Mucosa of gallbladder (tissue), 1 donor: ENCODE results near the gene SLC66A1. TPM values are rescaled to one million over a fixed set of nuclear protein-coding genes. Genes with fewer than 3 reads are reported as not detected.

Source experiments
- DNase-seq: peaks from one replicate; pipeline ENCODE4 v3.0.0-alpha.2; 2020; ENCODE audit warnings: low spot score
- total RNA-seq: library from RNA; stranded (reverse); gene quantifications from one replicate; pipeline ENCODE4 v1.2.1, GENCODE V29; 2021
- donor health status: DM: no; HTN: no; CAD: no.

SLC66A1 gene
- total RNA-seq, 1 donor from 2014 or later, result 19.9 TPM

DNA sequence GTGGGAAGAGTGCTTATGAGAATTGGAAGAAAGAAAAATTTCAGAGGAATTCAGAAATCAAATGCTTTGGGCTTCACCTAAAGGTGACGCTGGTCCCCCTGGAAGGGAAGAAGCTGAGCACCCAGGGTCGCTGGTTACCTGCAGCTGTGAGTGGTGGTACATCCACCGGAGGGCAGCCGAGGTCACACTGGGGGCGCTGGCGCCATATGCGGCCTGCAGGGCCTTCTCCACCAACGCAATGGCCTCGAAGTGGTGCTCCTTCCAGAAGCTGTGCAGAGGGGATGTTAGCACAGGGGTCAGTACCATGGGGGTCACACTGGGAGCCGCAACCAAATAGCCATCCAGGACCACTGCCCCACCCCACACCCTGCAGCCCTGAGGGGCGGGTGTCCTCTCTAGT is 6.2 kb upstream of the SLC66A1 start:
- DNase-seq, result no peak

DNA sequence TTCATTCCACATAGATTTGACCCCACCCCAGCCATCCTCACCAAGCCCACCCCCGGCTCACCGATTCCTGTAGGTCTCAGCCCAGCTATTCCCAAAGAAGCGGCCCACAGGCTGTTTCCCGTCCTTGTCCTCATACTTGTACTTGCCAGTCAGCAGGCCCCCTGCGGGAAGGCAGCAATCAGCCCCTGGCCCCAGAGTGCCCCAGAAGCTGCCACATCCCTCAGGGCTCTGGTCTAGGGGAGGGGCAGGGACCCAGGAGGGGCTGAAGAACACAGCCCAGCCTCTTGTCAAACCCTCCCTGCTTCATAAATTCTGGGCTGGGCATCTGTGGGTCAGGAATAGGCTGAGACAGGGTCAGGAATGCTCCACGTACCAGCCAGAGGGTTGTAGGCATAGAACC is 5.2 kb upstream of the SLC66A1 start:
- no peak for DNase-seq

DNA sequence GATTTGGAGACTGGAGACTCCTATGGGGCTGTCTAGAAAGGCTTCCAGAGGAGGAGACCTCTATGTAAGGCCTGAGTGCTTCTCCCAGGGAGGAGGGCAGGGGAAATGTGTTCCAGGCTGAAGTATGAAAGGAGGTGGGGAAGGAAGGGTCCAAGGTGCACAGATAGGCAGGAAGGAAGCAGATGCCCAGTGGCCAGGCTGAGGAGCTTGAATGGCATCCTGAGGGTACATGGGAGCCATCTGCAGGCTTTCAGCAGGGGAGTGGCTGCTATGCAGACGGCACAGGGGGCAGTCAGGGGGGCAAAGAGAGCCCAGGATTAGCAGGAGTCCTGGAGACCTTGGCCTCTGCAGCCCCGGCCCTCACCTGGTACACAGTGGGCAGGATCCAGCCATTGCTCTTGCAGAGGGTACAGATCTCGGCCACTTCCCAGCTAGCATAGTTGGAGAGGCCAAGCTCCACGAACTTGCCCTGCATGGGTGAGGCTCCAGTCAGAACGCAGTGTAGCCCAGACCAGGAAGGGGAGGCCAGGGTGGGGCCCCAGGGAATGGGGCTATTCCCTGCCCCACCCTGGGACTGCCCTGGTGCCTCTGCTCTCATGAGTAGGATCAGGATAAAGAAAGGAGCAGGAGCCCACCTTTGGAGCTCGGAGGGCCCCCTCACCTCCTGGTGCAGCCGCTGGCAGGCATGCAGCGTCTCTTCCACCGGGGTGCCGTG is 4.2 kb upstream of the SLC66A1 start:
- DNase-seq, result no peak

DNA sequence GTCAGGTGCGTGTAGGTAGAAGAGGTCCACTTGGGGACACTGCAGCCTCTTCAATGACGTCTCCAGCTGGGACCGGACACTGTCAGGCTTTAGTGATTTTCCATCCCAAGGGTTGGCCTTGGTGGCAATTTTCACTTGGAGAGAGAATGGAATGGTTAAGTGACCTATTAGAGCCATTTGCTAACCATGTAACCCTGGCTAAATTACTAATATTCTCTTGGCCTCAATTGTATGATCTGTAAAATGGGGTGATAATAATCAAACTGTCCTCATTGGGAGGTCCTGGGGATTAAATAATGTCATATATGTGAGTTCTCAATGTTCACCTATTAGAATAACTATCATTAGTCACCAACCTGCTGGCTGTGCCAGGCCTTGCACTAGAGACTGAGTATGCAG is 3.6 kb upstream of the SLC66A1 start:
- no peak for DNase-seq

DNA sequence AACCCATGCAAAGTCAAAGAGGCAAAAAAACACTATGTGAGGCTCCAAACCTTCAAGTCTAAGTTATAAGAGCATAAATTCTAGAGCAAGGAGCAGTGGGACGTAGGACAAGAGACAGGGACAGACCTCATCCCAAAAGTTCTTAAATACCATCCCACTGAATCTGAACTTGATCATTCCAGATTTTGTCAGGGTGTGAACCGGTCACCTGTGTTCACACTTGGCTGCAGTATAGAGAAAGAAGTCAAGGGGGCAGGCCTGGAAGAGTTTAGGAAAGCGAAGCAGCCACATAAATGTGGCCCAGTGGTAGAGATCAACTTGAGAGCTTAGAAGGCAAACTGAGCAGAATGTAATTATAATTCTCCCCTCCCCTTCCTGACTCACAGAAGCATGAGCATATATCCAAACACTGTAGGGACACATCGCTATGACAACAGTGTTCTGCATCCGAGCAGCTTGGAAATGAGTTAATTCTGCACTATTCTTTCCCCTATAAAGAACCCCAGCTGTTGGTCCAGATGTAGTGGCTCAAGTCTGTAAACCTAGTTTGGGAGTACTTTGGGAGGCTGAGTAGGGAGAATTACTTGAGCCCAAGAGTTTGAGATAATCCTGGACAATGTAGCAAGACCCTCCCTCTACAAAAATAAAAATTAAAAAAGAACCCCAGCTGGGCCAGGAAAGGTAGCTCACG is 2.9 kb upstream of the SLC66A1 start:
- no peak for DNase-seq

DNA sequence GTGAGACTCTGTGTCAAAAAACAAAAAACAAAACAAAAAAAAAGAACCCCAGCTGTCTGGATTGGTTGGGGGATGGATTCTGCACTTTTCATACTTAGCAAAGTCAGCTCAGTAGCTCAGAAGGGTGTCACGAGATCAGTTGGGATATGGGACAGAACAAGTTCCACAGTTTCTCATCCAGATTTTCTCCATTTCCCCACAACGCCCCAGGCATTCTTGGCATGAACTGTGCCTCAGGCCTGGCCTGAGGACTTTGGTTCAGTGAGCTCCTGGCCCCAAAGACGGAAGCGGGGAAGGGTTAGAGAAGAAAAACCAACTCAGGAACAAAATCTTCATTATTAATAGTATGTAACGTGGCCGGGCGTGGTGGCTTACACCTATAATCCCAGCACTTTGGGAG is 2.1 kb upstream of the SLC66A1 start:
- no peak for DNase-seq

DNA sequence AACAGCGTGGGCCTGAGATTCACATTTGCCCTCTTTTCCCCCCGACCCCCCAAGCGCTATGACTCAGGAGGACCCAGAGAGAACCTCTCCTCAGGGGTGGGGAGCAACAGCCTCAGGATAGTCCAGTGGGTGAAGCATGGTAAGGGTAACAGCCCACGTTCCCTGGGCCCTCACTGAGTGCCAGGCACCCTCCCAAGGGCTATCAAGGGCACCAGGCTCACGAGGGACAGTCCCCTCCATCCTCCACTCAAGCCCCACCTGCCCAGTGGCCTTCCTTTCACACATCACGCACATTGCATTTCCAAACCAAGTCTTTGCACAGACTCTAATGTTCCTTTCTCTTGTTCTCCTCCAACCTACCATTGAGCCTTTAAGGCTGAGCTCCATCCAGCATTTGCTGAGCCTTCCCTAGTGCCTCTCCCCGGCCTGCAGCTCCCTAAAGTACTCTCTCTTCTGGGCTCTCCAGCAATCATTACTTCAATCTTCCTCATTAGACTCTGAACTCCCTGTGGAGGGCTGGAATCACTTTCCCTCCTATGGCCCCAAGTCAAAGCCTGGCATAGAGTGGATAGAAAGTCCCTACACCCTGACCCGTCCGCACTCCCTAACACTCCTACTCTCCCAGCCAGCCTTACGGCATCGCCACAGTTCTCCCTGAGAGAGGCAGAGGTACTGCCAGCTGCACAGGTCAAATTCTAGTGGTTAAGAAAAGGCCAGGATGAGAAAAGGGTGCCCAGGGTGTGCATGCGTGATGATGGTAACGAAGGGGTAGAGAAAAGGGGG is 1.2 kb upstream of the SLC66A1 start:
- DNase-seq, result no peak

DNA sequence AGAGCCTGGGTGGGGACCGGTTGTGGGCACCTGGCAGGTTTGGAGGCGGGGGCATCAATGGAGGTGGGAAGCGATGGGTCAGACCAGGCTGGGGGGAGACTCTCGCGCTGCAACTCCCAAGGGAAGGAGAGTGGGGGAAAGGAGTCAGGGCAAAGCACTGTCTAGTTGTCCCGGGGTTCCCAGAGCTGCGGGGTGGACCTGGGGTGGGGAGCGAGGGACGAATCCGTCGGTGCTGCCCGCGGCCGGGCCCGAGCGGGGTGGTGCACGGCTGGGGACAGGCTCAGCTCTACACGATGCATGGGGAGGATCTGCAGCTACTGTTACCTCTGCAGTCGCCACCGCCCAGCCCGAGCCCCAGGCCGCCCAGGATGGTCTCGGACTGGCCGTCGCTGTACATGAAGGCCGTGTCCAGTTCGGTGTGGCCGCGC is 609 bp upstream of the SLC66A1 start:
- DNase-seq, result no peak

DNA sequence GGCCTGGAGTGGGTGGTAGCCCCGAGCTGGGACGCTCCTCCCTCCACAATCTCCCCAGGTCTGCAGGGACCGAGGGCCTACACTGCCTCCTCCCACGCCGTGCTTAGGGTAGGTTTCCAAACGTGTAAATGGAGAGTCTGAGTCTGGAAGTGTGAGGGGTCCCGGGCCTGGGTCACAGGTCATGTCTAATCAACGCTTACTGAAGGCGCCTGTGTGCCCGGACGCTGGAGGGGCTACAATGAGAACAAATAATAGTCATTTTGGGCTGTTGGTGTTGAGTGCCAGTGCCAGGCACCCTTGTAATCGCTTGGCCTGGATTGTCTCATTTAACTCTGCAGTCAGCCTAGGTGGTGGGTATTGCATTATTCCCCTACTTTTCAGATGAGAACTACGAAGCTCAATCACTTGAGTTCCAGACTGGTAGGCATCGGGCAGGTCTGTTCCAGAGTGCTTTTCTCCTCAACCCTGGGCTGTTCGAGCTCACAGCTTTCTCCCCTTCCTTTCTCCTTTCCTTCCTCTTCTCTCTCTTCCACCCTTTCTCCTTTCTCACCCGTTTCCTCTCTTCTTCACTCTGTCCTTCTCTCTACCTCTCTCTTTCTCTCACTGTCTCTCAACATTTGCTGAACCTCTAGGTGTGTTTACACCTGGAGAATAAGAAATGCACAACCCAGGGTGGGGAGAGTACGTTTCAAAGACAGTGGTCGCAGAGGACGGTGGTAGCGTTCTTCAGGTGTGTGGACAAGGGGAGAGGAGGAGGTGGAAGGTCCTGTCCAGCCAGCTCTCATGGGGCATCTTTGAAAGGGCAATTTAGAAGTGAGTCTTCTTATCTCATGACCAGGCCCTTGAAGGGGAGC is 883 bp downstream of the SLC66A1 start:
- DNase-seq, result no peak

DNA sequence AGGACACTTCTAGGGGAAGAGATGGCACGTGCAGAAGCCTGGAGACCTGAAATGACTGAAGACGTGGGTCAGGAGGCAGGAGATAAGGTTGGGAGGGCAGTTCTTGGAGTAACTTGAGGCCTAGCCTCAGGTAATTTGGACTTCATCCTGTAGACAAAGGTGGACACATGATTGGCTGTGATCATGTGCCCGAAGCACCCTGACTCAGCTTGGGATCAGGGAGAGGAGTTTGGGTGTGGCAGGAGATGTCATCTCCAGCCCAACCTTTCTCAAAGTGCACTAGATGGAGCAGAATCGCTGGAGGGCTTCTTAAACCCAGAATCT is 1.5 kb downstream of the SLC66A1 start:
- DNase-seq, result no peak

DNA sequence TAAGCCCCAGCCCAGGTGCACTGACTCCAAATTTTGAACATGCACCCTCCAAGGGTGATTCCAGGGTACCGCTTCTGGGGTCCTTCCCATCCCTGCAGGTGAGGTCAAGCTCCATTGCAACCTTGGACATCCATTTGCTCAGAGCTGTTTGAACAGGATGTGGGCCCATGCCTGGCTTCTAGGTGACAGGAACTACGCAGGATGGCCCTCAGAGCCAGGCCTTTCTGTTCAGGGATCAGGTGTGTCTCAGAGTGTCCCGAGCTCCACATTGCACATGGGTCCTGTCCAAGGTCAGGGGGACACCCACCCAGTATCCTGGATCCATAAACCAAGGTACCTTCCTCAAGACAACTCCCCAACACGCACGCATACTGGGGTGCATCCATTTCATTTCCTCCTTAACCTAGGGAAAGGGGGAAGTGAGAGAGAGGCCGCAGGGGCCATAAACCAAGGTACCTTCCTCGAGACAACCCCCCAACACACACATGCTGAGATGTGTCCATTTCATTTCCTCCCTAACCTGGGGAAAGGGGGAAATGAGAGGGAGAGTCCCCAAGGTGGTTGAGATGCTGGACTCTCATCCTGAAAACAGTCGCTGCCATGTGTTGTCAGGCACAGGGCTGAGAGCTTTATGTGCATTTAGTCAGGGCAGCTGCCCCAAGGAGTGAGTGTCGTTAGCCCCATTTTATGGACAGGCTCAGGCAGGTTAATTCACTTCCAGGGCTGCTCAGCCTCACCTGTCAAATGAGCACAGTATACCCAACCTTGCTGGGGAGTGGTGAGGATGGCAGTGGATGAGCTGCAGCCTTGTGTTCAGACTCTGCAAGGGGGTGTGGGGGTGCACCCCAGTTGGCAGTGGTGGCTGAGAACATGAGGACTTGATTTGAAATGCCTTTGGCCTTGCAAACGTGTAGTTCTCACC is 2.1 kb downstream of the SLC66A1 start:
- no peak for DNase-seq

DNA sequence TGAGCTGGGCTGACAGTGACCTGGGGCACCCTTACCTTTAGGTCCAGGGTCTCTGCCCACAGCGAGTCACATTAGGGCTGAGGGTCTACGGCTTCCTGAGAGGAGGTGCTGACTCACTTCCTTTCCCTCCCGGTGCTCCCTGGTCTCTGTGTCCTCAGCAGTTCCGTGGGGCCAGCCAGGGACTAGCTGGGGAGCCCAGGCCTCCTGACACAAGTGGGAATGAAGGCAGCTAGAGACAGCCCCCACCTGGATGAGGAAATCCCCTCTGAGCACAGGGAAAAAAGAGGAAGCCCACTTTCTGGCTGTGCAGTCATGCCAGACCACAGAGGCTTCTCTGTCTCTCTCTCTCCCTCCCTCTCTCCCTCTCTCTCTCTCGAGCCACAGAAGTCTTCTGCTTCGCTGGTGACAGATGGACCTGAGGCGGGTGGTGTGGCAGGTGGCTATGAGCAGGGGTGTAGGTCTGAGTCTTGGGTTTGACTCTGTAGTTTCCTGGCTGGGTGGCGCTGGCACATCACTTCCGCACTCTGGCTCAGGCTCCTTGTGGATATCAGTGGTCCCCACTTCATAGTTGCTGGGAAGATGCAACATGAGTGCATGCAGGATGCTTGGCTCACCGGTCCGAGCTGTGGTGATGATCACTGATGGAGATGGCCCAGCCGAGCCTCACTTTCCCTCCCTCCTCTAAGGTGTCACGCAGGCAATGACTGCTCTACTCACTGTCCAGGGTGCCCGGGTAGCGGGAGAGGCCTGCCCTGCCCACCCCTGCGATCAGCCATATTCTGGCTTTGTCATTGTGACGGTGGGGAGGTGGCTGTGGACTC is 3.5 kb downstream of the SLC66A1 start:
- DNase-seq, result no peak

DNA sequence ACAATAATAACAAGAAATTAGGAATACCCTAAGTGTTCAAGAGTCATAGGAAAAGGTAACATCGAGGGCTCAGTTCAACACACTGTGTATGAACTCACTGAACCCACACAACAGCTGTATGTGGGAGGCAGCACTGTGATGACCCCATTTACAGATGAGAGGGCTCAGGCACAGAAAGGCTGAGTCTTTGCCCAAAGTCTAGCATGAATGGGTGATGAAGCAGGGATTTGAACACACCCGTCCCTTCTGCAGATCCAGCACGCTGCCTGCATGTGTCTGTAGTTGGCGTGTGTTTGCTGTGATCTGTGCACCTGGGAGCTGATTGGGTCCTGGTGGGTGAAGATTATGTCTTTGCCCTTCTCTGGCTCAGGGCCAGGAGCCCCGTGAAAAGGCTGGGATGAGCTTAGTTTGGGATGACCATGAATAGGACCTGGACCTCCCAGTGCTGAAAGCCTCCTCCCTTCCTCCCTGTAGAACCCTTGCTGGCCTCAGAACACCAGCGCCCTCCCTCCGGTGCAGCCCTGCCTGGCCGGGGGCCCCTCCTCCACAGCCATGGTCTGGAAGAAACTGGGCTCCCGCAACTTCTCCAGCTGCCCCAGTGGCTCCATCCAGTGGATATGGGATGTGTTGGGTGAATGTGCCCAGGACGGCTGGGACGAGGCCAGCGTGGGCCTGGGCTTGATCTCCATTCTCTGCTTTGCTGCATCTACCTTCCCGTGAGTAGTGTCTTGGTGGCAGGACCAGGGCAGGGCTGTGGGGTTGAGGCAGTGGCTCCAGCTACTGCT is 5.2 kb downstream of the SLC66A1 start:
- DNase-seq, result no peak

DNA sequence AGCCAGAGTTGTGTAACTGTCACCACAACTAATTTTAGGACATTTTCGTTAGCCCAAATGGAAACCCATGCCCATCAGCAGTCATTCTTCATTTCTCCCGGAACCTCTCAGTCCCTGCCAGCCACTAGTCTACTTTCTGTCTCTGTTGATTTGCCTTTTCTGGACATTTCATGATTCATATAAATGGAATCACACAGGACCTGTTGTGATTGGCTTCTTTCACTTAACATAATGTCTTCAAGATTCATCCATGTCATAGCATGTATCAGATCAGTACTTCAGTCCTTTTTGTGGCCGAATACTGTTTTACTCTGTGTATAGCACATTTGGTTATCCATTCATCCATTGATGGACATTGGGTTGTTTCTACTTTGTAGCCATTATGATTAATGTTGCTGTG is 7.1 kb downstream of the SLC66A1 start:
- DNase-seq, result no peak

DNA sequence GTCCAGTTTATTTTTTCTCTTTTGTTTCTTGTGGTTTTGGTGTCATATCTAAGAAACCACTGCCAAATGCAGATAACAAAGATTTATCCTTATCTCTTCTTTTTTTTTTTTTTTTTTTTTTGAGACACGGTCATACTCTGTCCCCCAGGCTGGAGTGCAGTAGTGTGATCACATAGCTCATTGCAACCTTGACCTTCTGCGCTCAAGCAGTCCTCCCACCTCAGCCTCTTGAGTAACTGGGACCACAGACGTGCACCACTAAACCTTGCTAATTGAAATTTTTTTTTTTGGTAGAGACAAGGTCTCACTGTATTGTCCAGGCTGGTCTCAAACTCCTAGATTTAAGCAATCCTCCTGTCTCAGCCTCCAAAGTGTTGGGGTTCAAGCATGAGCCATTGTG is 8.9 kb downstream of the SLC66A1 start:
- DNase-seq, result no peak

DNA sequence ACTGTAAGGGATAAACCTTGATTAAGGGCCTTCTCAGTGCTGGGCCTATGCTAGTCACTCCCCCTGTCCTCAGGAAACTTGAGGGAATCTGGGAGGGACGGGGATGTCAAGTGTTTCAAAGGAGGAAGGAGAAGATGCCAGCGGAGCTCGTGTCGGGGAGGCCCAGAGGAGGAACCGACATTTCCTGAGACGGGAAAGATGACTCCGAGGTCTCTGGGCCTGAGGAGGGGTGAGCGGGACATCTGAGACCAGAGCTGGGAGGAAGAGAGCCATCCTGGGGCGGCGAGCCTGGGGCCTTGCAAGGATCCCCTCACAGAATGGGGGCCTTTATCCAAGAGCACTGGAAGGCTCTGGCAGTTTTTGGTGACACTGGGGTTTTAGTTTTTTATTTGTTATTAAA is 10.4 kb downstream of the SLC66A1 start:
- DNase-seq, result no peak

DNA sequence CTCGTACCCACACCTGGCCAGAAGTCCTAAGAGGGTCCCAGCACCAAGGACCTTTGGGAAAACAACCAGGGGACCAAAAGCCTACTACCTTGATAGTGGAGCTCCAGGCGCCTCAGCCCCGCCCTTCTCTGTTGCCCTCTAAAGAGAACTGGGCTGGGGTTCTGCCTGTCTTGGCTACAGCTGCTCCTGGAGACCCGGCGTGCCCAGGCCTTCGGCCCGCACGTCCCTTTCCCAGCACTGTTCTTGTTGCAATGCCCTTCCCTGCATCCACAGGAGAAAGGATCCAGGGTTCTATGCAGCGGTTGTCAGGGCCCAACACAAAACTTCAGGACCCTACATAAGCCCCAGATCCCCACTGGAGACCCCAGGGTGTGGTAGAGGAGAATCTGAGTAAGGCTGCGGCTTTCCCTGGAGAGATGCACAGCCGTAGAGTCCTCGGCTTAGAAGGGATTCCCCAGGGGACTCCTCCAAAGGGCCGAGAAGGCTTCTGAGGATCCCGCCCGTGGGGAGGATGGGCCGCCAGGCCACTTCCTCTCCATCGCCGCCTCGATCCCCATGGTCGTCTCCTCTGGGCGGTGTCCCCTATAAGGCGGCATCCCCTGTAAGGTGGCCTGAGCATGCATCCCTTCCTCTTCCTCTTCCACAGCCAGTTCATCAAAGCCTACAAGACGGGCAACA is 12.0 kb downstream of the SLC66A1 start:
- no peak for DNase-seq

DNA sequence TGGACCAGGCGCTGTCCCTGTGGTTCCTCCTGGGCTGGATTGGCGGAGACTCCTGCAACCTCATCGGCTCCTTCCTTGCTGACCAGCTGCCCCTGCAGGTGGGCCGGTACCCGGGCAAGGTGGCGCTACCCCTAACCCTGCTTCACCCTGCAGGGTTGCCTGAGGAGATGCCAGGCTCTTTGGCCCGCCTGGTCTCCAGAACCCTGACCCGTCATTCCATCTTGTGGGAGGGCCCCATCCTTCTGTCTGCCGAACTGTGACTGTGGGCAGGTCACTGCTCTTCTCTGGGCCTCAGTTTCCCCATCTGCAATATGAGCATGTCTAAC is 12.5 kb downstream of the SLC66A1 start:
- DNase-seq, result no peak
